Measurements from ENCODE around the gene KRT32.
A peak's percentile ranks its signal among the peaks of the same experiment; 100 is the strongest.

Gene KRT32

GRCh38 chr17:41496803-41497484 lies 29.8 kb upstream of the KRT32 start:
- TF ChIP-seq CEBPB (IDR thresholded peaks at IDR 0.05) (no peak), YY1 (IDR thresholded peaks at IDR 0.05; ENCODE audit: low read depth) (0 out of 2 replicates have a peak, but pooled peaks have one; percentile 53), FOXM1 (IDR thresholded peaks at IDR 0.05; ENCODE audit: borderline replicate concordance, low read depth) (no peak), EGR1 (IDR thresholded peaks at IDR 0.05) (no peak), EP300 (IDR thresholded peaks at IDR 0.05; ENCODE audit: borderline replicate concordance) (no peak), TAF1 (IDR thresholded peaks at IDR 0.05; ENCODE audit: low read depth) (no peak), TEAD4 (IDR thresholded peaks at IDR 0.05) (no peak), NFIC (IDR thresholded peaks at IDR 0.05) (no peak), TCF12 (IDR thresholded peaks at IDR 0.05; ENCODE audit: low read depth) (no peak), CREB1 (IDR thresholded peaks at IDR 0.05; ENCODE audit: low read depth) (no peak), MAX (IDR thresholded peaks at IDR 0.05) (no peak; the same call in 1 of the 2 replicates), ZBTB7A (IDR thresholded peaks at IDR 0.05; ENCODE audit: low read depth) (no peak), RAD21 (IDR thresholded peaks at IDR 0.05; ENCODE audit: low read depth) (peak; percentile 89)
- TF ChIP-seq, protein P1, sequence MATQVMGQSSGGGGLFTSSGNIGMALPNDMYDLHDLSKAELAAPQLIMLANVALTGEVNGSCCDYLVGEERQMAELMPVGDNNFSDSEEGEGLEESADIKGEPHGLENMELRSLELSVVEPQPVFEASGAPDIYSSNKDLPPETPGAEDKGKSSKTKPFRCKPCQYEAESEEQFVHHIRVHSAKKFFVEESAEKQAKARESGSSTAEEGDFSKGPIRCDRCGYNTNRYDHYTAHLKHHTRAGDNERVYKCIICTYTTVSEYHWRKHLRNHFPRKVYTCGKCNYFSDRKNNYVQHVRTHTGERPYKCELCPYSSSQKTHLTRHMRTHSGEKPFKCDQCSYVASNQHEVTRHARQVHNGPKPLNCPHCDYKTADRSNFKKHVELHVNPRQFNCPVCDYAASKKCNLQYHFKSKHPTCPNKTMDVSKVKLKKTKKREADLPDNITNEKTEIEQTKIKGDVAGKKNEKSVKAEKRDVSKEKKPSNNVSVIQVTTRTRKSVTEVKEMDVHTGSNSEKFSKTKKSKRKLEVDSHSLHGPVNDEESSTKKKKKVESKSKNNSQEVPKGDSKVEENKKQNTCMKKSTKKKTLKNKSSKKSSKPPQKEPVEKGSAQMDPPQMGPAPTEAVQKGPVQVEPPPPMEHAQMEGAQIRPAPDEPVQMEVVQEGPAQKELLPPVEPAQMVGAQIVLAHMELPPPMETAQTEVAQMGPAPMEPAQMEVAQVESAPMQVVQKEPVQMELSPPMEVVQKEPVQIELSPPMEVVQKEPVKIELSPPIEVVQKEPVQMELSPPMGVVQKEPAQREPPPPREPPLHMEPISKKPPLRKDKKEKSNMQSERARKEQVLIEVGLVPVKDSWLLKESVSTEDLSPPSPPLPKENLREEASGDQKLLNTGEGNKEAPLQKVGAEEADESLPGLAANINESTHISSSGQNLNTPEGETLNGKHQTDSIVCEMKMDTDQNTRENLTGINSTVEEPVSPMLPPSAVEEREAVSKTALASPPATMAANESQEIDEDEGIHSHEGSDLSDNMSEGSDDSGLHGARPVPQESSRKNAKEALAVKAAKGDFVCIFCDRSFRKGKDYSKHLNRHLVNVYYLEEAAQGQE (IDR thresholded peaks at IDR 0.05; ENCODE audit: low read depth), result 0 out of 2 replicates have a peak, but pooled peaks have one; percentile 5
- TF ChIP-seq, protein P2, sequence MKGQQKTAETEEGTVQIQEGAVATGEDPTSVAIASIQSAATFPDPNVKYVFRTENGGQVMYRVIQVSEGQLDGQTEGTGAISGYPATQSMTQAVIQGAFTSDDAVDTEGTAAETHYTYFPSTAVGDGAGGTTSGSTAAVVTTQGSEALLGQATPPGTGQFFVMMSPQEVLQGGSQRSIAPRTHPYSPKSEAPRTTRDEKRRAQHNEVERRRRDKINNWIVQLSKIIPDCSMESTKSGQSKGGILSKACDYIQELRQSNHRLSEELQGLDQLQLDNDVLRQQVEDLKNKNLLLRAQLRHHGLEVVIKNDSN (IDR thresholded peaks at IDR 0.05), result no peak

DNA sequence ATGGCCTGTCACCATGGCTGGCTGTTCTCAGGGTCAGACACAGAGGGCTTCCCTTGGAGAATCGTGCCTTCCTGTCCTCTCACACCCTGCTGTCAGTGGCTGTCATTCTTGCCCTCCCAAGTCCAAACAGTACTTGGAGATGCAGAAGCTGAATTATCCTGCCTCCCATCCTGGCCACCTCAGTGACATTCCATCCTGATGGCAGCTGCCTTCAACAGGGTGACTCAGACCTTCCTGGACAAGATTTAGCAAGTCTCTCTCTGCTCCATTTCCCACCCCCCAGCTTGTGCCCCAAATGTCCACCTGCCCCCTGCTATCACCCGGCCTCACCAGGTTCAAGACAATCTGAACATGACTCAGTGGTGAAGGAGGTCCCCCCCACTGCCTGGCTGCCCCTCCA lies 27.3 kb upstream of the KRT32 start:
- no peak for TF ChIP-seq EP300 (IDR thresholded peaks at IDR 0.05; ENCODE audit: borderline replicate concordance)
- TF ChIP-seq CREB1 (IDR thresholded peaks at IDR 0.05; ENCODE audit: low read depth), result no peak
- TF ChIP-seq RAD21 (IDR thresholded peaks at IDR 0.05; ENCODE audit: low read depth), result no peak
- TF ChIP-seq, protein P1 (IDR thresholded peaks at IDR 0.05; ENCODE audit: low read depth), result no peak
- no peak for TF ChIP-seq NFIC (IDR thresholded peaks at IDR 0.05)
- TF ChIP-seq, protein P2 (IDR thresholded peaks at IDR 0.05), result no peak
- no peak for TF ChIP-seq TEAD4 (IDR thresholded peaks at IDR 0.05)
- TF ChIP-seq YY1 (IDR thresholded peaks at IDR 0.05; ENCODE audit: low read depth), result no peak
- TF ChIP-seq EGR1 (IDR thresholded peaks at IDR 0.05), result no peak
- TF ChIP-seq TCF12 (IDR thresholded peaks at IDR 0.05; ENCODE audit: low read depth), result no peak
- TF ChIP-seq MAX (IDR thresholded peaks at IDR 0.05), result no peak
- no peak for TF ChIP-seq FOXM1 (IDR thresholded peaks at IDR 0.05; ENCODE audit: borderline replicate concordance, low read depth)
- TF ChIP-seq ZBTB7A (IDR thresholded peaks at IDR 0.05; ENCODE audit: low read depth), result no peak
- TF ChIP-seq TAF1 (IDR thresholded peaks at IDR 0.05; ENCODE audit: low read depth), result no peak
- no peak for TF ChIP-seq CEBPB (IDR thresholded peaks at IDR 0.05)

DNA sequence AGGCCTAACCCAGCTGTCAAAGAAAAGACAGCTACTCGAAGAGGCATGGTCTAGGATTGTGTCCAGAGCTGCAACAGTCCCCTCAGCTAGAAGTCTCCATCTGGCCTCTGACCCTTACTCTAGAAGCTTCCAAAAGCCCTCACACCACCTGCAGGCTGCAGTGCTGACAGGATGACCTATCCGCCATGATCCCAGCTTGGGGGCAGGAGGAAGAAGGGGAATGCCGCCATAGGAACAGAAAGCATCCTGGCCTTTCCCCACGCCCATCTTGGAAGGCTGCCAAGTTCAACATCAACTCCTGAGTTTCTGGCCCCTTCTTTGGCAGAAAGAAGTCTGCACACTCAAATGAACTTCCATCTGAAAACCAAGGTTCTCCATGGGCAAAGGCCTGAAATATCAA lies 25.6 kb upstream of the KRT32 start:
- TF ChIP-seq MAX (IDR thresholded peaks at IDR 0.05) (no peak), NFIC (IDR thresholded peaks at IDR 0.05) (peak; percentile 64)

DNA sequence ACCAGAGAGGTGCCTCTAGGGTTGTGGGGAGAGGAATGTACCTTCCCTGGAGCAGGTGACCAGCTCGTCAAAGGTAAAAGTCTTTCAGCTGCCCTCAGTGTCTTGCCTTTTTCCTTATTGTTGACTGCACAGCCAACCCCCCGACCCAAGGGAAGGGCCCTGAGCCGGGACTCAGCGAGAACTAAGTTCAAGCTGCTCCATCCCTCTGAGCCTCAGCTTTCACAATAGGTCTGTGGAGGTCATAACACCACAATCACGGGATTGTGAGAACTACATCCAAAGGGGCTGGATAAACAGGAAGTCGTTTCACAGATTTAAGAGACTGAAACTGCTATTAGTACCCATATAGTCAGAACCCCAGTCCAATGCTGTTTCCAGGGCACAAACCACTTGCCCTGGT lies 25.2 kb upstream of the KRT32 start:
- TF ChIP-seq RAD21 (IDR thresholded peaks at IDR 0.05; ENCODE audit: low read depth), result no peak
- TF ChIP-seq TCF12 (IDR thresholded peaks at IDR 0.05; ENCODE audit: low read depth), result no peak
- TF ChIP-seq YY1 (IDR thresholded peaks at IDR 0.05; ENCODE audit: low read depth), result no peak
- TF ChIP-seq, protein P1 (IDR thresholded peaks at IDR 0.05; ENCODE audit: low read depth), result no peak
- no peak for TF ChIP-seq MAX (IDR thresholded peaks at IDR 0.05)
- TF ChIP-seq FOXM1 (IDR thresholded peaks at IDR 0.05; ENCODE audit: borderline replicate concordance, low read depth), result no peak
- TF ChIP-seq CREB1 (IDR thresholded peaks at IDR 0.05; ENCODE audit: low read depth), result no peak
- TF ChIP-seq ZBTB7A (IDR thresholded peaks at IDR 0.05; ENCODE audit: low read depth), result no peak
- TF ChIP-seq, protein P2 (IDR thresholded peaks at IDR 0.05), result no peak
- TF ChIP-seq NFIC (IDR thresholded peaks at IDR 0.05), result no peak
- TF ChIP-seq EP300 (IDR thresholded peaks at IDR 0.05; ENCODE audit: borderline replicate concordance), result no peak
- TF ChIP-seq CEBPB (IDR thresholded peaks at IDR 0.05), result no peak
- no peak for TF ChIP-seq TAF1 (IDR thresholded peaks at IDR 0.05; ENCODE audit: low read depth)
- no peak for TF ChIP-seq EGR1 (IDR thresholded peaks at IDR 0.05)
- no peak for TF ChIP-seq TEAD4 (IDR thresholded peaks at IDR 0.05)

Measured in Ishikawa (cell line).